Panc1 (cell line): ENCODE results near the gene RPL37A. TPM values are rescaled to one million over a fixed set of nuclear protein-coding genes. Genes with fewer than 3 reads are reported as not detected.

Source experiments
- ATAC-seq: fragments of 200-7000 bp; cut with Tn5 transposase; 2 replicates; pipeline ENCODE4 v1.9.1; 2020; ENCODE audit warnings: mild to moderate bottlenecking, moderate library complexity
- BruUV-seq: library from RNA; stranded (reverse); fragments of 400-500 nt; replicated peaks from 2 replicates; lab custom pipeline; 2021; lab: Mats Ljungman, UMichigan
- CTCF ChIA-PET: fragments of 300-600 bp; sonication (Branson Sonifier 250); formaldehyde crosslinking; loops from one replicate; lab custom pipeline; 2022; ENCODE audit warnings: antibody characterized with exemption; lab: Charles Lee
- POLR2A ChIA-PET: fragments of 300-600 bp; sonication (Branson Sonifier 250); formaldehyde crosslinking; loops from one replicate; lab custom pipeline; 2022; ENCODE audit warnings: antibody characterized with exemption; lab: Charles Lee
- DNase-seq: peaks from one replicate; pipeline ENCODE4 v3.0.0-alpha.2; 2010; ENCODE audit warnings: low read depth, low spot score
- H3K27ac ChIP-seq: 2 replicates; pipeline ENCODE4 v1.5.1; 2011; ENCODE audit warnings: mild to moderate bottlenecking, low read length, inconsistent platforms
- H3K27me3 ChIP-seq: fragments of 200-500 bp; sonication (Bioruptor generic); 2 replicates; pipeline ENCODE4 v1.6.0; 2014; ENCODE audit warnings: low read length, inconsistent platforms; ENCODE audit not compliant: control insufficient read depth, insufficient read depth
- H3K36me3 ChIP-seq: fragments of 200-500 bp; sonication (Bioruptor generic); 2 replicates; pipeline ENCODE4 v1.5.1; 2014; ENCODE audit warnings: inconsistent platforms, mild to moderate bottlenecking, low read length, moderate library complexity; ENCODE audit not compliant: control insufficient read depth, insufficient read depth
- H3K4me1 ChIP-seq: 2 replicates; pipeline ENCODE4 v1.5.1; 2011; ENCODE audit warnings: inconsistent platforms, mild to moderate bottlenecking, low read length, moderate library complexity; ENCODE audit not compliant: control insufficient read depth, insufficient read depth
- H3K4me3 ChIP-seq, 2 experiments: 2 replicates each; pipeline ENCODE4 v1.5.1; 2011 to 2012; ENCODE audit warnings: low read depth in 2 of 2, low read length in 2 of 2, mild to moderate bottlenecking in 2 of 2, inconsistent platforms in 1 of 2, moderate library complexity in 1 of 2
- H3K9me3 ChIP-seq: fragments of 200-500 bp; sonication (Bioruptor generic); 2 replicates; pipeline ENCODE4 v1.5.1; 2014; ENCODE audit warnings: low read depth, mild to moderate bottlenecking, inconsistent platforms, low read length, moderate library complexity; ENCODE audit not compliant: control insufficient read depth, insufficient read depth
- POLR2AphosphoS5 ChIP-seq: IDR thresholded peaks from 2 replicates; pipeline ENCODE4 v1.6.1; 2012; ENCODE audit warnings: mild to moderate bottlenecking, low read depth, low read length, moderate library complexity
- SIN3A ChIP-seq: IDR thresholded peaks from 2 replicates; pipeline ENCODE4 v1.6.1; 2012; ENCODE audit warnings: low read depth, mild to moderate bottlenecking, low read length, moderate library complexity, borderline replicate concordance; ENCODE audit not compliant: insufficient read depth
- TCF7L2 ChIP-seq: IDR thresholded peaks from 2 replicates; pipeline ENCODE4 v1.6.1; 2011; ENCODE audit warnings: mild to moderate bottlenecking, low read depth, low read length, inconsistent platforms
- in situ Hi-C: cut with HindIII; loops from 2 replicates; pipeline ENCODE4 v1.10.0; 2016; ENCODE audit warnings: low sequenced_read_pairs, low pct_unique_long_range_greater_than_20kb
- intact Hi-C: fragments of 100-400 bp; cut with micrococcal nuclease; formaldehyde crosslinking; loops from one replicate; pipeline ENCODE4 v1.10.0; 2022; ENCODE audit not compliant: unreplicated experiment
- total RNA-seq: library from RNA; stranded (reverse); gene quantifications from one replicate; pipeline ENCODE4 v1.2.1, GENCODE V29; 2021; ENCODE audit not compliant: unreplicated experiment
- TF ChIP-seq, protein P1 (sequence below): fragments of 450-650 bp; IDR thresholded peaks from 2 replicates; pipeline ENCODE4 v1.5.1; 2017; ENCODE audit warnings: mild to moderate bottlenecking
- TF ChIP-seq, protein P2 (sequence below), 2 experiments: IDR thresholded peaks; 2 replicates each; pipeline ENCODE4 v1.6.1; 2011 to 2012; ENCODE audit warnings: low read depth in 2 of 2, control low read depth in 1 of 2, low read length in 1 of 2, mild to moderate bottlenecking in 1 of 2, moderate library complexity in 1 of 2; ENCODE audit not compliant: insufficient read depth in 1 of 2

Gene RPL37A
- total RNA-seq, 1 experiment from 2014 or later, result 1,826 TPM

DNA sequence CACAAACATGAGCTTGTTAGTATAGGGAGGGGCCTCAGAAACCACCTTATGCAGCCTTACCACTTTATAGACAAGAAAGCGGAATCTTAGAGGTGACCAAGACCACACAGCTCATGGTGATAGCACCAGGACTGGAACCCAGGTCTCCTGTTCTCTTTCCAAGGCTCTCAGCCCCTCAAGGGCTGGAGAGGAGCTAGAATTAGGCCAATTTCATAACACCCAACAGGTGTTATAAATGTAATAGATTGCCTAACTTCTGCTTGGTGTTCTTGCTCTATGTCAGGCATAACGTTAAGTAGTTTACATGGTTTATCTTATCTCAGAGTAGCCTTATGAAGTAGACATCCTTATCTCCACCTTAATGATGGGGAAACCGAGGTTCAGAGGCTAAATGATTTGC is 42.9 kb downstream of the RPL37A start:
- ChIA-PET CTCF (no interaction called here), POLR2A (no interaction called here)
- in situ Hi-C loops (no loop called here), intact Hi-C loops (no loop called here)
- Histone ChIP-seq H3K36me3 (no peaks in the 10 kb centered on the region), H3K4me3 (no peak overlapping the region), H3K27ac (no peak overlapping the region), H3K9me3 (no peaks in the 10 kb centered on the region), H3K4me1 (no peaks in the 10 kb centered on the region; the same call in 1 of the 2 replicates), H3K27me3 (no peaks in the 10 kb centered on the region)
- ATAC-seq (no peak), DNase-seq (no peak)
- BruUV-seq, result no TSS peak
- TF ChIP-seq, protein P1, sequence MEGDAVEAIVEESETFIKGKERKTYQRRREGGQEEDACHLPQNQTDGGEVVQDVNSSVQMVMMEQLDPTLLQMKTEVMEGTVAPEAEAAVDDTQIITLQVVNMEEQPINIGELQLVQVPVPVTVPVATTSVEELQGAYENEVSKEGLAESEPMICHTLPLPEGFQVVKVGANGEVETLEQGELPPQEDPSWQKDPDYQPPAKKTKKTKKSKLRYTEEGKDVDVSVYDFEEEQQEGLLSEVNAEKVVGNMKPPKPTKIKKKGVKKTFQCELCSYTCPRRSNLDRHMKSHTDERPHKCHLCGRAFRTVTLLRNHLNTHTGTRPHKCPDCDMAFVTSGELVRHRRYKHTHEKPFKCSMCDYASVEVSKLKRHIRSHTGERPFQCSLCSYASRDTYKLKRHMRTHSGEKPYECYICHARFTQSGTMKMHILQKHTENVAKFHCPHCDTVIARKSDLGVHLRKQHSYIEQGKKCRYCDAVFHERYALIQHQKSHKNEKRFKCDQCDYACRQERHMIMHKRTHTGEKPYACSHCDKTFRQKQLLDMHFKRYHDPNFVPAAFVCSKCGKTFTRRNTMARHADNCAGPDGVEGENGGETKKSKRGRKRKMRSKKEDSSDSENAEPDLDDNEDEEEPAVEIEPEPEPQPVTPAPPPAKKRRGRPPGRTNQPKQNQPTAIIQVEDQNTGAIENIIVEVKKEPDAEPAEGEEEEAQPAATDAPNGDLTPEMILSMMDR, result no peak
- TF ChIP-seq TCF7L2, result no peak
- no peak for TF ChIP-seq SIN3A

DNA sequence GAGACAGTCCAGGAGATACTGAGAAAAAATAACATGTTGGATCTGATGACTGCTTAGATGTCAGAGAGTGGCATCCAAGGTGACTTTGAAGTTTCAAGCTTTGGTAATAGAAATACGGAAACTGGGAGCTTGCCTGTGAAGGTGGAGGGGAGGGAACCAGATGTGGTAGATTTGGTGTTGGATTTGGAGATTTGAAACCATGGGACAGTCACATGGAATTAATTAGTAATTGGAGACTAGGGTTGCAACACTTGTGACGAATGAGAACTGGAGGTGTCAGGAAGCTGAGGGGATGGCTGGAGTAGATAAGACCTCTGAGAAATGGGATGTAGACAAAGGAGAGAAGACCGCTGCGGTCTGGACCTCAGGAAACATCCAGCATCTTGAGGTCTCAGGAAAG is 46.7 kb downstream of the RPL37A start:
- Histone ChIP-seq H3K36me3 (no peaks in the 10 kb centered on the region), H3K4me1 (no peaks in the 10 kb centered on the region), H3K9me3 (no peaks in the 10 kb centered on the region), H3K27ac (no peak overlapping the region), H3K27me3 (no peaks in the 10 kb centered on the region), H3K4me3 (no peak overlapping the region)
- intact Hi-C loops, result no loop called here
- in situ Hi-C loops, result no loop called here
- BruUV-seq, result no TSS peak
- ATAC-seq (no peak), DNase-seq (no peak)
- no peak for TF ChIP-seq POLR2AphosphoS5
- TF ChIP-seq, protein P2, sequence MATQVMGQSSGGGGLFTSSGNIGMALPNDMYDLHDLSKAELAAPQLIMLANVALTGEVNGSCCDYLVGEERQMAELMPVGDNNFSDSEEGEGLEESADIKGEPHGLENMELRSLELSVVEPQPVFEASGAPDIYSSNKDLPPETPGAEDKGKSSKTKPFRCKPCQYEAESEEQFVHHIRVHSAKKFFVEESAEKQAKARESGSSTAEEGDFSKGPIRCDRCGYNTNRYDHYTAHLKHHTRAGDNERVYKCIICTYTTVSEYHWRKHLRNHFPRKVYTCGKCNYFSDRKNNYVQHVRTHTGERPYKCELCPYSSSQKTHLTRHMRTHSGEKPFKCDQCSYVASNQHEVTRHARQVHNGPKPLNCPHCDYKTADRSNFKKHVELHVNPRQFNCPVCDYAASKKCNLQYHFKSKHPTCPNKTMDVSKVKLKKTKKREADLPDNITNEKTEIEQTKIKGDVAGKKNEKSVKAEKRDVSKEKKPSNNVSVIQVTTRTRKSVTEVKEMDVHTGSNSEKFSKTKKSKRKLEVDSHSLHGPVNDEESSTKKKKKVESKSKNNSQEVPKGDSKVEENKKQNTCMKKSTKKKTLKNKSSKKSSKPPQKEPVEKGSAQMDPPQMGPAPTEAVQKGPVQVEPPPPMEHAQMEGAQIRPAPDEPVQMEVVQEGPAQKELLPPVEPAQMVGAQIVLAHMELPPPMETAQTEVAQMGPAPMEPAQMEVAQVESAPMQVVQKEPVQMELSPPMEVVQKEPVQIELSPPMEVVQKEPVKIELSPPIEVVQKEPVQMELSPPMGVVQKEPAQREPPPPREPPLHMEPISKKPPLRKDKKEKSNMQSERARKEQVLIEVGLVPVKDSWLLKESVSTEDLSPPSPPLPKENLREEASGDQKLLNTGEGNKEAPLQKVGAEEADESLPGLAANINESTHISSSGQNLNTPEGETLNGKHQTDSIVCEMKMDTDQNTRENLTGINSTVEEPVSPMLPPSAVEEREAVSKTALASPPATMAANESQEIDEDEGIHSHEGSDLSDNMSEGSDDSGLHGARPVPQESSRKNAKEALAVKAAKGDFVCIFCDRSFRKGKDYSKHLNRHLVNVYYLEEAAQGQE (IDR thresholded peaks at IDR 0.05; ENCODE audit: insufficient read depth in 1 of 2, low read depth in 2 of 2, low read length in 1 of 2), result no peak
- no peak for TF ChIP-seq SIN3A
- TF ChIP-seq, protein P1, result no peak
- no peak for TF ChIP-seq TCF7L2
- ChIA-PET CTCF (no interaction called here), POLR2A (no interaction called here)
